Activated naive CD8-positive, alpha-beta T cell (primary cell): ENCODE measurements around the gene PLXNA2.

Experiments
- H3K27ac Mint-ChIP-seq: one replicate; pipeline ENCODE4 v1.8.0; 2021; ENCODE audit warnings: mixed read lengths
- H3K27me3 Mint-ChIP-seq: one replicate; pipeline ENCODE4 v1.8.0; 2021; ENCODE audit warnings: mixed read lengths
- H3K36me3 Mint-ChIP-seq: one replicate; pipeline ENCODE4 v1.8.0; 2021; ENCODE audit warnings: mixed read lengths
- H3K4me1 Mint-ChIP-seq: one replicate; pipeline ENCODE4 v1.8.0; 2021; ENCODE audit warnings: low read depth, mixed read lengths
- H3K4me3 Mint-ChIP-seq: one replicate; pipeline ENCODE4 v1.8.0; 2021; ENCODE audit warnings: mild to moderate bottlenecking, mixed read lengths
- H3K9me3 Mint-ChIP-seq: one replicate; pipeline ENCODE4 v1.8.0; 2021; ENCODE audit warnings: low read depth, mixed read lengths

PLXNA2 gene

GRCh38 chr1:208179961-208180409 lies 64.2 kb downstream of the PLXNA2 start:
- no peaks in the 10 kb centered on the region for H3K9me3 Mint-ChIP-seq
- H3K4me3 Mint-ChIP-seq = no peak overlapping the region
- no peak overlapping the region for H3K27ac Mint-ChIP-seq
- no peaks in the 10 kb centered on the region for H3K36me3 Mint-ChIP-seq
- H3K4me1 Mint-ChIP-seq = no peaks in the 10 kb centered on the region
- no peaks in the 10 kb centered on the region for H3K27me3 Mint-ChIP-seq

- Mint-ChIP-seq H3K9me3 (no peaks in the 10 kb centered on the region), H3K36me3 (no peaks in the 10 kb centered on the region), H3K4me1 (no peaks in the 10 kb centered on the region), H3K27me3 (no peaks in the 10 kb centered on the region), H3K4me3 (no peak overlapping the region), H3K27ac (no peak overlapping the region)
Observed at GRCh38 chr1:208179263-208179816, 64.8 kb downstream of the PLXNA2 start.

- no peaks in the 10 kb centered on the region for H3K27me3 Mint-ChIP-seq
- H3K9me3 Mint-ChIP-seq = no peaks in the 10 kb centered on the region
- H3K4me3 Mint-ChIP-seq = no peak overlapping the region
- H3K4me1 Mint-ChIP-seq = no peaks in the 10 kb centered on the region
- no peaks in the 10 kb centered on the region for H3K36me3 Mint-ChIP-seq
- H3K27ac Mint-ChIP-seq = no peak overlapping the region
Observed at GRCh38 chr1:208178091-208178529, 66.1 kb downstream of the PLXNA2 start.

- Mint-ChIP-seq H3K36me3 (no peaks in the 10 kb centered on the region), H3K27ac (no peak overlapping the region), H3K4me3 (no peak overlapping the region), H3K27me3 (no peaks in the 10 kb centered on the region), H3K9me3 (no peaks in the 10 kb centered on the region), H3K4me1 (no peaks in the 10 kb centered on the region)
Observed at GRCh38 chr1:208177656-208178055, 66.5 kb downstream of the PLXNA2 start.

DNA sequence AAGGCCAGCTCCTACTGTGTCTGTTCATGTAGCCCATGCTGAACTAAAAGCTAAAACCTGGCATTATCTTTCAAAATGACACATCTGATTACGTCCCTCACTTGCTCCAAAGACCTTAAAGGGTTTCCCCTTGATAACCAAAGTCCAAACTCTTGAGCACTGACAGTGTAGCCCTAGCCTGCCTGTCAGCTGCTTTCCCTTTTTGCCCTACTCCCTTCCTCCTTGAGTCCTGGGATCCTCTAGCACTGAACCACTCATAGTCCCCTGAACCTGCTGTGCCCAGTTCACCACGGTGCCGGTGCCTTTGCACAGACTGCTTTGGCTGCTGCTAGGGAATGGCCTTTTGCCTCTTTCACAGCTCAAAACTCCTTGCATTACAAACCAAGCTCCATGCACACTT lies 67.5 kb downstream of the PLXNA2 start:
- no peaks in the 10 kb centered on the region for H3K9me3 Mint-ChIP-seq
- no peak overlapping the region for H3K4me3 Mint-ChIP-seq
- H3K27me3 Mint-ChIP-seq = no peaks in the 10 kb centered on the region
- H3K4me1 Mint-ChIP-seq = no peaks in the 10 kb centered on the region
- no peak overlapping the region for H3K27ac Mint-ChIP-seq
- H3K36me3 Mint-ChIP-seq = no peaks in the 10 kb centered on the region

- Mint-ChIP-seq H3K36me3 (no peaks in the 10 kb centered on the region), H3K9me3 (no peaks in the 10 kb centered on the region), H3K27me3 (no peaks in the 10 kb centered on the region), H3K27ac (no peak overlapping the region), H3K4me3 (no peak overlapping the region), H3K4me1 (no peaks in the 10 kb centered on the region)
Observed at GRCh38 chr1:208175508-208175895, 68.7 kb downstream of the PLXNA2 start.

- no peak overlapping the region for H3K27ac Mint-ChIP-seq
- H3K27me3 Mint-ChIP-seq = no peaks in the 10 kb centered on the region
Observed at GRCh38 chr1:208174731-208175507, 69.3 kb downstream of the PLXNA2 start.

GRCh38 chr1:208174200-208174599 lies 70.0 kb downstream of the PLXNA2 start:
- no peaks in the 10 kb centered on the region for H3K36me3 Mint-ChIP-seq
- H3K4me1 Mint-ChIP-seq = no peaks in the 10 kb centered on the region
- H3K27ac Mint-ChIP-seq = no peak overlapping the region
- no peaks in the 10 kb centered on the region for H3K9me3 Mint-ChIP-seq
- no peak overlapping the region for H3K4me3 Mint-ChIP-seq
- no peaks in the 10 kb centered on the region for H3K27me3 Mint-ChIP-seq

More at GRCh38 chr1:208174731-208175507, 69.3 kb downstream of the PLXNA2 start:
- no peaks in the 10 kb centered on the region for H3K9me3 Mint-ChIP-seq
- H3K4me1 Mint-ChIP-seq = no peaks in the 10 kb centered on the region
- H3K4me3 Mint-ChIP-seq = no peak overlapping the region
- H3K36me3 Mint-ChIP-seq = no peaks in the 10 kb centered on the region

DNA sequence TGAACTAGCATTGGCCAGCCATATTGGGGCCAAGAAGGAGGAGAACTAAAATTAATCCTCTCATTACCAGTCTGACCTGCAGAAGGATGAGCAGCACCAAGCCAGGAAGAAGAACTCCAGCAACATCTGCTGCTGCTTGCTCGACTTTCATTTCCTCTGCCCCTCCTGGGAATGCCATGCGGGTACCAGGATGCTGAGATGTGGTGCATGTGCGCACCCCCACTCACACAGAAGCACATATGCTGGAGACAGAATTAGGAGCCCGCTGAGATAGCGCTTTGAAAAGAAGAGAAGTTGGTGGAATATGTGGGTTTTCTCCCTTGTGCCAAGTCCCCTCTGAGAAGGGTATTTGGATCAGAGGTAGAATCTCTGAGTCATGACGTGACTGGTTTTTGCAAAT lies 70.4 kb downstream of the PLXNA2 start:
- no peaks in the 10 kb centered on the region for H3K36me3 Mint-ChIP-seq
- H3K9me3 Mint-ChIP-seq = no peaks in the 10 kb centered on the region
- no peaks in the 10 kb centered on the region for H3K27me3 Mint-ChIP-seq
- H3K4me3 Mint-ChIP-seq = no peak overlapping the region
- H3K27ac Mint-ChIP-seq = no peak overlapping the region
- no peaks in the 10 kb centered on the region for H3K4me1 Mint-ChIP-seq

- Mint-ChIP-seq H3K9me3 (no peaks in the 10 kb centered on the region), H3K36me3 (no peaks in the 10 kb centered on the region), H3K4me1 (no peaks in the 10 kb centered on the region), H3K27me3 (no peaks in the 10 kb centered on the region), H3K4me3 (no peak overlapping the region), H3K27ac (no peak overlapping the region)
Observed at GRCh38 chr1:208172423-208173145, 71.6 kb downstream of the PLXNA2 start.

- Mint-ChIP-seq H3K27ac (no peak overlapping the region), H3K9me3 (no peaks in the 10 kb centered on the region)
Observed at GRCh38 chr1:208171616-208172422, 72.4 kb downstream of the PLXNA2 start.

GRCh38 chr1:208170252-208170651 lies 73.9 kb downstream of the PLXNA2 start:
- no peak overlapping the region for H3K27ac Mint-ChIP-seq
- H3K9me3 Mint-ChIP-seq = no peaks in the 10 kb centered on the region
- no peak overlapping the region for H3K4me3 Mint-ChIP-seq
- no peaks in the 10 kb centered on the region for H3K36me3 Mint-ChIP-seq
- H3K4me1 Mint-ChIP-seq = no peaks in the 10 kb centered on the region
- H3K27me3 Mint-ChIP-seq = no peaks in the 10 kb centered on the region

More at GRCh38 chr1:208171616-208172422, 72.4 kb downstream of the PLXNA2 start:
- Mint-ChIP-seq H3K36me3 (no peaks in the 10 kb centered on the region), H3K27me3 (no peaks in the 10 kb centered on the region), H3K4me1 (no peaks in the 10 kb centered on the region), H3K4me3 (no peak overlapping the region)

- Mint-ChIP-seq H3K4me3 (no peak overlapping the region), H3K4me1 (no peaks in the 10 kb centered on the region), H3K27me3 (peaks cover under 1% of the 10 kb centered on the region)
Observed at GRCh38 chr1:208169081-208169879, 74.9 kb downstream of the PLXNA2 start.

DNA sequence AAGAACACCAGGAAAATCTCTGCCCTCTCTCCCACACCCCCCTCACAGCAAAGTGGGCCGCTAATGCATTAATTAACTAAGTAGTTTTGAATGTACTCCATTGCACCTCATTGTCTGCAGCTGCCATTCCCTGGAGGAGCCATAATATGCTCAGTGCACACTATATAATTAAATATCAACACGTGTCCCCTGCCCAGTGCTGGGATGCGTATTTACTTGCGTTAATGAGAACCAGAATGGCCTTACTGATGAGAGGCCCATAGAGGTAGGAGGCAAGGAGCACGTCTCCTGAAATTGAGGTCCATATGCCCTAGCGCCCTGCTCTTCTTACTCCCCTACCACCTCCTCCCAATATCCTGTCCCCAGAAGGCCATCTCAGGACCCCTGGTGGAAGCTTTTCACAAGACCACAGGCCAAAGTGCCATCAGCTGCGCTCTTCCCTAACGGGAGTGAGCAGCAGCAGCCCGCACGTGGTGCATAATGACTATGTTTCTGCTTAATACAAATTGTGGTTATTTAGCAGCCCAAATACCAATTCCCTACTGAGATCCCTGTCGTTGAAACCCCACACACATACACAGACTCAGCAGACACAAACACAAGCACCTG lies 76.8 kb downstream of the PLXNA2 start:
- H3K4me3 Mint-ChIP-seq = no peak overlapping the region
- no peak overlapping the region for H3K27ac Mint-ChIP-seq
- H3K36me3 Mint-ChIP-seq = no peaks in the 10 kb centered on the region
- H3K9me3 Mint-ChIP-seq = no peaks in the 10 kb centered on the region
- peaks cover 11% of the 10 kb centered on the region for H3K27me3 Mint-ChIP-seq
- no peaks in the 10 kb centered on the region for H3K4me1 Mint-ChIP-seq

More at GRCh38 chr1:208169081-208169879, 74.9 kb downstream of the PLXNA2 start:
- Mint-ChIP-seq H3K9me3 (no peaks in the 10 kb centered on the region), H3K36me3 (no peaks in the 10 kb centered on the region), H3K27ac (no peak overlapping the region)
